K562 (cell line): Measurements from ENCODE around the gene SLC6A6. TPM values are rescaled to one million over a fixed set of nuclear protein-coding genes. Genes with fewer than 3 reads are reported as not detected.
A peak's percentile ranks its signal among the peaks of the same experiment; 100 is the strongest.

ENCODE experiments used
- MYC ChIP-seq, 2 experiments: fragments of 250-450 bp in 1 of 2; sonication (Bioruptor Pico) in 1 of 2; IDR thresholded peaks; 2 replicates each; pipeline versions ENCODE4 v1.5.1 to v1.6.1; 2012 to 2021; ENCODE audit warnings: low read depth in 2 of 2, borderline replicate concordance in 1 of 2, improper control_type of control experiment in 1 of 2, low read length in 1 of 2, mild to moderate bottlenecking in 1 of 2, moderate library complexity in 1 of 2
- SRSF7 ChIP-seq: fragments of 200-400 bp; formaldehyde crosslinking; optimal IDR thresholded peaks from 2 replicates; pipeline ENCODE3; 2017; ENCODE audit warnings: mild to moderate bottlenecking, low read depth, low read length
- ZKSCAN1 ChIP-seq: fragments of 150-350 bp; IDR thresholded peaks from 2 replicates; pipeline ENCODE4 v1.6.1; 2016; ENCODE audit warnings: low read depth, low read length
- polyA plus RNA-seq, 8 experiments: library from polyadenylated mRNA; depleted of rRNA in 4 of 8; stranded (reverse) in 5 of 8; unstranded in 3 of 8; fragments of >200 nt; fragmentation: Nextera tagmentation in 2 of 8; fragmentation: Illumina TruSeq in 1 of 8; extraction: Ambion mirVana in 2 of 8; extraction: Trizol in 1 of 8; gene quantifications; 2 replicates each; pipeline versions ENCODE4 v1.2.1 to v1.2.3, GENCODE V29; 2011 to 2014; ENCODE audit warnings: inconsistent platforms in 1 of 8, missing spikeins in 1 of 8
- total RNA-seq, 7 experiments: library from RNA; depleted of rRNA in 6 of 7; stranded (reverse); fragments of >200 nt in 6 of 7; fragmentation: Illumina TruSeq in 2 of 7; extraction: Trizol in 2 of 7; gene quantifications; 2 replicates each; pipeline versions ENCODE4 v1.2.1 to v1.2.3, GENCODE V29; 2011 to 2021; ENCODE audit warnings: low replicate concordance in 1 of 7
- TF ChIP-seq, protein P1 (sequence below): sonication (generic); formaldehyde crosslinking; IDR thresholded peaks from 2 replicates; pipeline ENCODE4 v1.8.0; 2022; ENCODE audit warnings: mild to moderate bottlenecking, missing genetic modification reagents
- TF ChIP-seq, protein P2 (sequence below): fragments of 450-650 bp; formaldehyde crosslinking; IDR thresholded peaks from 2 replicates; pipeline ENCODE4 v1.4.0; 2022; ENCODE audit warnings: missing genetic modification characterization
- TF ChIP-seq, protein P3 (sequence below): fragments of 200-800 bp; sonication (Bioruptor generic); IDR thresholded peaks from 2 replicates; pipeline ENCODE4 v1.6.1; 2016; ENCODE audit warnings: missing genetic modification characterization, missing compliant biosample characterization
- TF ChIP-seq, protein P4 (sequence below), 2 experiments: IDR thresholded peaks; 2 replicates each; pipeline ENCODE4 v1.6.1; 2011; ENCODE audit warnings: borderline replicate concordance in 1 of 2, control low read depth in 1 of 2, low read depth in 1 of 2, low read length in 1 of 2, mild to moderate bottlenecking in 1 of 2, mixed read lengths in 1 of 2, moderate library complexity in 1 of 2; ENCODE audit not compliant: insufficient read depth in 1 of 2, insufficient read length in 1 of 2, poor library complexity in 1 of 2, severe bottlenecking in 1 of 2; ENCODE audit errors: extremely low read depth in 1 of 2
- TF ChIP-seq, protein P5 (sequence below): fragments of 250-450 bp; sonication (Bioruptor Pico); IDR thresholded peaks from 2 replicates; pipeline ENCODE4 v1.5.0; 2020; ENCODE audit warnings: mild to moderate bottlenecking

SLC6A6 gene
- total and polyA plus RNA-seq, 9 of the 15 experiments (the other 6 are each of a cell fraction or from before 2014, with no cell fraction given) = 12.3 to 203 (median 93.2) TPM

DNA sequence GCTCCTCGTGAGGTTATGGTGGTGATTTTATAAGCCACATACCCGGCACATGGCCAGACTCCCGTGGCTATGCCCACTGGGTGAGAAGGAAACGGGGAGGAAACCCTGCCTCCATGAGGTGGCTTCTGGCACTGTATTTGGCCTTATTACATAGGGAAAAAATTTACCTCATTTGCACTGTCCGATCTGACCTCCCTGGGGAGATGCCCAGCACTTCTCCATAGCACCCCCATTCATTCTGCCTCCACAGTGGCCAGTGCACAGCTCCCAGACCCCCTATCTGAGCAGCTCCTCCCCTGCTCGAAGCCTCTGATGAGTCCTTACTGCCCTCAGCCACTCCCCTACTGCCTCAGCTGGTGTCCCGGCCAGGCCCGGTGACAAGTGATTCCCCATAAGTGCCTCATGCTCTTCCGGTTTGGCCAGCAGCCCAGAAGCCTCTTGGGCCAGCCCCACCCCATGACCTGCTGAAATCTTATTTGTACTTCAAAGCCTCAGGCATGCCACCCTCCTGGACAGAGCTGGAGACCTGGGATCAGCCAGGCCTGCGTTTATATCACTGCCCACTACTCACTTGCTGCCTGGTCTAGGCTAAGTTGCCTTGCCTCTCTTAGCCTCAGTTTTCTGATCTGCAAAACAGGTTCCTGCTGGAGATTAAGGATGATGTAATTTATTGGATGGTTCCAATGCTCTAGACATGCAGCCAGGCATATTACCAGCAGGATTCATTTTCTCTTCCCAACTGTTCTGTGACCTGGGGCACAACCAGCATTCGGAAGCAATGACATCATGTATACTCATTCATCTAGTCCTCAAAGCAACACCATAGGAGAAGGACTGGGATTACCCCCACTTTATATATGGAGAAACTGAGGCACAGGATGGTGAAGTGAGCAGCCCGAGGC lies 30.6 kb upstream of the SLC6A6 start (continued):
- TF ChIP-seq, protein P1, sequence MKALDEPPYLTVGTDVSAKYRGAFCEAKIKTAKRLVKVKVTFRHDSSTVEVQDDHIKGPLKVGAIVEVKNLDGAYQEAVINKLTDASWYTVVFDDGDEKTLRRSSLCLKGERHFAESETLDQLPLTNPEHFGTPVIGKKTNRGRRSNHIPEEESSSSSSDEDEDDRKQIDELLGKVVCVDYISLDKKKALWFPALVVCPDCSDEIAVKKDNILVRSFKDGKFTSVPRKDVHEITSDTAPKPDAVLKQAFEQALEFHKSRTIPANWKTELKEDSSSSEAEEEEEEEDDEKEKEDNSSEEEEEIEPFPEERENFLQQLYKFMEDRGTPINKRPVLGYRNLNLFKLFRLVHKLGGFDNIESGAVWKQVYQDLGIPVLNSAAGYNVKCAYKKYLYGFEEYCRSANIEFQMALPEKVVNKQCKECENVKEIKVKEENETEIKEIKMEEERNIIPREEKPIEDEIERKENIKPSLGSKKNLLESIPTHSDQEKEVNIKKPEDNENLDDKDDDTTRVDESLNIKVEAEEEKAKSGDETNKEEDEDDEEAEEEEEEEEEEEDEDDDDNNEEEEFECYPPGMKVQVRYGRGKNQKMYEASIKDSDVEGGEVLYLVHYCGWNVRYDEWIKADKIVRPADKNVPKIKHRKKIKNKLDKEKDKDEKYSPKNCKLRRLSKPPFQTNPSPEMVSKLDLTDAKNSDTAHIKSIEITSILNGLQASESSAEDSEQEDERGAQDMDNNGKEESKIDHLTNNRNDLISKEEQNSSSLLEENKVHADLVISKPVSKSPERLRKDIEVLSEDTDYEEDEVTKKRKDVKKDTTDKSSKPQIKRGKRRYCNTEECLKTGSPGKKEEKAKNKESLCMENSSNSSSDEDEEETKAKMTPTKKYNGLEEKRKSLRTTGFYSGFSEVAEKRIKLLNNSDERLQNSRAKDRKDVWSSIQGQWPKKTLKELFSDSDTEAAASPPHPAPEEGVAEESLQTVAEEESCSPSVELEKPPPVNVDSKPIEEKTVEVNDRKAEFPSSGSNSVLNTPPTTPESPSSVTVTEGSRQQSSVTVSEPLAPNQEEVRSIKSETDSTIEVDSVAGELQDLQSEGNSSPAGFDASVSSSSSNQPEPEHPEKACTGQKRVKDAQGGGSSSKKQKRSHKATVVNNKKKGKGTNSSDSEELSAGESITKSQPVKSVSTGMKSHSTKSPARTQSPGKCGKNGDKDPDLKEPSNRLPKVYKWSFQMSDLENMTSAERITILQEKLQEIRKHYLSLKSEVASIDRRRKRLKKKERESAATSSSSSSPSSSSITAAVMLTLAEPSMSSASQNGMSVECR (CRISPR knock-in tag) = peak; percentile 84
- TF ChIP-seq ZKSCAN1 = peak; percentile 12; the same call in 1 of the 2 replicates
- TF ChIP-seq, protein P2, sequence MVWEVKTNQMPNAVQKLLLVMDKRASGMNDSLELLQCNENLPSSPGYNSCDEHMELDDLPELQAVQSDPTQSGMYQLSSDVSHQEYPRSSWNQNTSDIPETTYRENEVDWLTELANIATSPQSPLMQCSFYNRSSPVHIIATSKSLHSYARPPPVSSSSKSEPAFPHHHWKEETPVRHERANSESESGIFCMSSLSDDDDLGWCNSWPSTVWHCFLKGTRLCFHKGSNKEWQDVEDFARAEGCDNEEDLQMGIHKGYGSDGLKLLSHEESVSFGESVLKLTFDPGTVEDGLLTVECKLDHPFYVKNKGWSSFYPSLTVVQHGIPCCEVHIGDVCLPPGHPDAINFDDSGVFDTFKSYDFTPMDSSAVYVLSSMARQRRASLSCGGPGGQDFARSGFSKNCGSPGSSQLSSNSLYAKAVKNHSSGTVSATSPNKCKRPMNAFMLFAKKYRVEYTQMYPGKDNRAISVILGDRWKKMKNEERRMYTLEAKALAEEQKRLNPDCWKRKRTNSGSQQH = no peak
- peak; percentile 77 for TF ChIP-seq MYC (IDR thresholded peaks at IDR 0.05; ENCODE audit: low read depth, low read length)
- TF ChIP-seq MYC (CRISPR knock-in tag; IDR thresholded peaks at IDR 0.05; ENCODE audit: borderline replicate concordance, low read depth) = no peak
- TF ChIP-seq, protein P3, sequence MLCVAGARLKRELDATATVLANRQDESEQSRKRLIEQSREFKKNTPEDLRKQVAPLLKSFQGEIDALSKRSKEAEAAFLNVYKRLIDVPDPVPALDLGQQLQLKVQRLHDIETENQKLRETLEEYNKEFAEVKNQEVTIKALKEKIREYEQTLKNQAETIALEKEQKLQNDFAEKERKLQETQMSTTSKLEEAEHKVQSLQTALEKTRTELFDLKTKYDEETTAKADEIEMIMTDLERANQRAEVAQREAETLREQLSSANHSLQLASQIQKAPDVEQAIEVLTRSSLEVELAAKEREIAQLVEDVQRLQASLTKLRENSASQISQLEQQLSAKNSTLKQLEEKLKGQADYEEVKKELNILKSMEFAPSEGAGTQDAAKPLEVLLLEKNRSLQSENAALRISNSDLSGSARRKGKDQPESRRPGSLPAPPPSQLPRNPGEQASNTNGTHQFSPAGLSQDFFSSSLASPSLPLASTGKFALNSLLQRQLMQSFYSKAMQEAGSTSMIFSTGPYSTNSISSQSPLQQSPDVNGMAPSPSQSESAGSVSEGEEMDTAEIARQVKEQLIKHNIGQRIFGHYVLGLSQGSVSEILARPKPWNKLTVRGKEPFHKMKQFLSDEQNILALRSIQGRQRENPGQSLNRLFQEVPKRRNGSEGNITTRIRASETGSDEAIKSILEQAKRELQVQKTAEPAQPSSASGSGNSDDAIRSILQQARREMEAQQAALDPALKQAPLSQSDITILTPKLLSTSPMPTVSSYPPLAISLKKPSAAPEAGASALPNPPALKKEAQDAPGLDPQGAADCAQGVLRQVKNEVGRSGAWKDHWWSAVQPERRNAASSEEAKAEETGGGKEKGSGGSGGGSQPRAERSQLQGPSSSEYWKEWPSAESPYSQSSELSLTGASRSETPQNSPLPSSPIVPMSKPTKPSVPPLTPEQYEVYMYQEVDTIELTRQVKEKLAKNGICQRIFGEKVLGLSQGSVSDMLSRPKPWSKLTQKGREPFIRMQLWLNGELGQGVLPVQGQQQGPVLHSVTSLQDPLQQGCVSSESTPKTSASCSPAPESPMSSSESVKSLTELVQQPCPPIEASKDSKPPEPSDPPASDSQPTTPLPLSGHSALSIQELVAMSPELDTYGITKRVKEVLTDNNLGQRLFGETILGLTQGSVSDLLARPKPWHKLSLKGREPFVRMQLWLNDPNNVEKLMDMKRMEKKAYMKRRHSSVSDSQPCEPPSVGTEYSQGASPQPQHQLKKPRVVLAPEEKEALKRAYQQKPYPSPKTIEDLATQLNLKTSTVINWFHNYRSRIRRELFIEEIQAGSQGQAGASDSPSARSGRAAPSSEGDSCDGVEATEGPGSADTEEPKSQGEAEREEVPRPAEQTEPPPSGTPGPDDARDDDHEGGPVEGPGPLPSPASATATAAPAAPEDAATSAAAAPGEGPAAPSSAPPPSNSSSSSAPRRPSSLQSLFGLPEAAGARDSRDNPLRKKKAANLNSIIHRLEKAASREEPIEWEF (CRISPR knock-in tag) = no peak
- no peak for TF ChIP-seq SRSF7
- TF ChIP-seq, protein P4, sequence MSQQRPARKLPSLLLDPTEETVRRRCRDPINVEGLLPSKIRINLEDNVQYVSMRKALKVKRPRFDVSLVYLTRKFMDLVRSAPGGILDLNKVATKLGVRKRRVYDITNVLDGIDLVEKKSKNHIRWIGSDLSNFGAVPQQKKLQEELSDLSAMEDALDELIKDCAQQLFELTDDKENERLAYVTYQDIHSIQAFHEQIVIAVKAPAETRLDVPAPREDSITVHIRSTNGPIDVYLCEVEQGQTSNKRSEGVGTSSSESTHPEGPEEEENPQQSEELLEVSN (IDR thresholded peaks at IDR 0.05; ENCODE audit: borderline replicate concordance in 1 of 2, extremely low read depth in 1 of 2, insufficient read depth in 1 of 2, insufficient read length in 1 of 2, low read depth in 1 of 2, low read length in 1 of 2, poor library complexity in 1 of 2, severe bottlenecking in 1 of 2) = peak in 1 of 2 experiments; percentile 34
- TF ChIP-seq, protein P5, sequence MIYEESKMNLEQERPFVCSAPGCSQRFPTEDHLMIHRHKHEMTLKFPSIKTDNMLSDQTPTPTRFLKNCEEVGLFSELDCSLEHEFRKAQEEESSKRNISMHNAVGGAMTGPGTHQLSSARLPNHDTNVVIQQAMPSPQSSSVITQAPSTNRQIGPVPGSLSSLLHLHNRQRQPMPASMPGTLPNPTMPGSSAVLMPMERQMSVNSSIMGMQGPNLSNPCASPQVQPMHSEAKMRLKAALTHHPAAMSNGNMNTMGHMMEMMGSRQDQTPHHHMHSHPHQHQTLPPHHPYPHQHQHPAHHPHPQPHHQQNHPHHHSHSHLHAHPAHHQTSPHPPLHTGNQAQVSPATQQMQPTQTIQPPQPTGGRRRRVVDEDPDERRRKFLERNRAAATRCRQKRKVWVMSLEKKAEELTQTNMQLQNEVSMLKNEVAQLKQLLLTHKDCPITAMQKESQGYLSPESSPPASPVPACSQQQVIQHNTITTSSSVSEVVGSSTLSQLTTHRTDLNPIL (CRISPR knock-in tag) = no peak
